HAP-1 (cell line): ENCODE results near the gene SORCS3.

Source experiments
- DNase-seq, 2 experiments: peaks; one replicate each; pipeline ENCODE4 v3.0.0-alpha.2; 2016 to 2020; ENCODE audit warnings: low spot score in 2 of 2
- H3K27me3 ChIP-seq: fragments of 250-450 bp; sonication (Bioruptor Pico); 2 replicates; pipeline ENCODE4 v1.5.1; 2020; ENCODE audit warnings: low read depth, mild to moderate bottlenecking, moderate library complexity
- H3K36me3 ChIP-seq: fragments of 250-450 bp; sonication (Bioruptor Pico); replicated peaks from 2 replicates; pipeline ENCODE4 v1.5.1; 2020; ENCODE audit warnings: mild to moderate bottlenecking
- H3K4me1 ChIP-seq: fragments of 250-450 bp; sonication (Bioruptor Pico); 2 replicates; pipeline ENCODE4 v1.5.1; 2020; ENCODE audit warnings: mild to moderate bottlenecking
- H3K4me3 ChIP-seq: fragments of 250-450 bp; sonication (Bioruptor Pico); 2 replicates; pipeline ENCODE4 v1.5.1; 2020; ENCODE audit warnings: mild to moderate bottlenecking, moderate library complexity
- H3K9me3 ChIP-seq: fragments of 250-450 bp; sonication (Bioruptor Pico); 2 replicates; pipeline ENCODE4 v1.5.1; 2020; ENCODE audit warnings: mild to moderate bottlenecking, moderate library complexity
- in situ Hi-C: fragments of 300-500 bp; cut with MboI; formaldehyde crosslinking; loops from 3 replicates; pipeline ENCODE4 v1.14.3; 2020; ENCODE audit warnings: low sequenced_read_pairs, inconsistent platforms, mixed read lengths

Gene SORCS3

DNA sequence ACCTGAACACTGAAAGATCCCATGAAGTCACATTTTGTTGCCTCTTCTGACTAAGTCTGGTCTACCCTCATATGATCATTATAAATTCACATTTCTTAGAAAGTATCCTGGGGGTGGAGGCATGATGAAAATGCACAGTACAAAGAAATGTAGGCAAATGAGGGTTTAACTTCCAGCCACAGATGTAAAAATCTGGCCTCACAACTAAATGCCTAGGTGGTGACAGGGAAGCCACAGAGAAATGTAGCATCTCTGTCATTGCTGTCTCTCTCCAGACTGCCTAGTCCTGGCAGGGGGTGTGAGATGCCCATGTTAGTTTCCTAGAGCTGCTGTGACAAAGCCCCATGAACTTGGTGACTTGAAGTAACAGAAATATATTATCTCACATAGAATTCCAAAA, 395.9 kb downstream of the SORCS3 start:
- Histone ChIP-seq H3K4me3 (no peak overlapping the region), H3K9me3 (no peaks in the 10 kb centered on the region), H3K36me3 (no peaks in the 10 kb centered on the region), H3K27me3 (no peaks in the 10 kb centered on the region), H3K4me1 (no peaks in the 10 kb centered on the region)
- DNase-seq = no peak
- in situ Hi-C loops = no loop called here

DNA sequence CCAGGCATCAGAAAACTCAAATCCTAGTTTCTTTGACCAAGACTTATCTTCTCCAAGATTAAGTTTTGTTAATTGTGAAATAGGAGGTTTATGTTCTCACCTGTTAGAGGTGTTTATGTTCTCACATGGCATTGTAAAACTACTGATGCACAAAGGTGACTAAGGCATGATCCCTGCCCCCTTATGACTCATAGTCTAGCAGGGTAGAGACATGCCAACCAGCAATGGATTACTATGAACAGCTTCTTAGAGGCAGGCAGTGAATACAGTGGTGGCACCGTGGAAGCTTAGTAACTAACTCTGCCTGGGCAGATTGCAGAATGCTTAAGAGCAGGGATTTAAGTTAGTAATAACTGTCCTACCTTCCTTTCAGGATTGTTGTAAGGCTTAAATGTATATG, 400.9 kb downstream of the SORCS3 start:
- DNase-seq = no peak
- in situ Hi-C loops = no loop called here
- Histone ChIP-seq H3K4me1 (no peaks in the 10 kb centered on the region), H3K36me3 (no peaks in the 10 kb centered on the region), H3K4me3 (no peak overlapping the region), H3K27me3 (no peaks in the 10 kb centered on the region), H3K9me3 (no peaks in the 10 kb centered on the region)

DNA sequence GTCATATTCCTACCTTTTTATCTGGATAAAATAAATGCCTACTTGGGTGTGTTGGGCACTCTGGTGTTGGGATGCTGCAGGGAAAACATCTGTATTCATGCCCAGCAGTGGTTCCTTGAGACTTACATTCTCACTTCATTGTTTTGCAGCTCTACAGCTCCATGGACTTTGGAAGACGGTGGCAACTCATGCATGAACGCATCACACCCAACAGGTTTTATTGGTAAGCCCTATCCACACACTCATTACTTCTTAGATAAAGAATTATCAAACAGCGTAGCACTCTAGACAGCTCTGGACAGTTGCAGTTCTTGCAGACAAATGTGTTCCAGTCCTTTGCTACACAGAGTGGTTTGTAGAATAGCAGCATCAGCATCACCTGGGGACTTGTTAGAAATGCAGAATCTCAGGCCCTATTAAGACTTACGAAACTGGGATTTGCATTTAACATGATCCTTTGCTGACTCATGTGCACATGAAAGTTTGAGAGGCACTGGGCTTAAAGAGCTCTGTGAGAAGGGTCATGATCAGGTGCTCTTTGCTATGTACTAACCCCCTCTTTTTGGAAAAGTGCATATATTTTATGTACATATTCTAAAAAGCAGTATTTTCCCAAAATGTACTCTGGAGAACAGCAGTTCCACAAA, 401.9 kb downstream of the SORCS3 start:
- DNase-seq = no peak
- in situ Hi-C loops = no loop called here
- Histone ChIP-seq H3K9me3 (no peaks in the 10 kb centered on the region), H3K4me1 (no peaks in the 10 kb centered on the region), H3K27me3 (no peaks in the 10 kb centered on the region), H3K36me3 (no peaks in the 10 kb centered on the region), H3K4me3 (no peak overlapping the region)

DNA sequence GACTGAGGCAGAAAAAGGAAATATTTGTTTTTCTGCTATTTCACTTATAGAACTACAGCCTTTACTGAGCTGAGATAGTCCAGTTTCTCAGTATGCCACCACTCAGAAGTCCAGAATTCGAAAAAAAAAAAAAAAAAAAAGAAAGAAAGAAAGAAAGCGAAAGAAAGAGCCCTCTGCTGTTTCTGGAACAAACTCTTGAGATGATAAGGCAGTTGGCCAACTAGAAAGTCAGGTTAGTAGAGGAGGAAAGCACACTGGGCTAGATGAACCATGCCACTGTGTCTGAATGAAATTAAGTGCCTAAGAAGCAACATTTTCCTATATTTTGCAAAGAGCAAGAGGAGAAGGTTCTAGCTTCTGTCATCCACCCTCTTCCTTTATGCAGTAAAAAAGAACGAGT, 403.8 kb downstream of the SORCS3 start:
- Histone ChIP-seq H3K9me3 (no peaks in the 10 kb centered on the region), H3K4me1 (no peaks in the 10 kb centered on the region), H3K27me3 (no peaks in the 10 kb centered on the region), H3K36me3 (no peaks in the 10 kb centered on the region), H3K4me3 (no peak overlapping the region)
- in situ Hi-C loops = no loop called here
- DNase-seq = no peak

DNA sequence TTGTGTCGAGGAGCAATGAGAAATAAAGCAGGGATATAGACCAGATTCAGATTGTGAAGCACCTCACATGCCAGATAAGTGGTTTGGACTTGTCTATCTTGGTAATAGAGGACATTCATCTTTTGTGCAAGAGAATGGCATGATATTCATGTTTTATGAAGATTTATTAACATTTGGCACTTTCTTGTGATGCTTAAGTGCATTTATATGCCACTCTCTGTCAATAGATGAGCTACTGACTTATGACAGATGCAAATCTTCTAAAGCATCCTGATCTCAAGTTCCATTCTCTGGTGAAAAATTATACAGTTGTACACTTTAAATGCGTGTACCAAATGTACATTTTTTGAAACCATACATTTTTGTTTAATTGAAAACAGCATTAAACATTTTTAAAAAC, 415.3 kb downstream of the SORCS3 start:
- in situ Hi-C loops = no loop called here
- Histone ChIP-seq H3K9me3 (no peaks in the 10 kb centered on the region), H3K27me3 (no peaks in the 10 kb centered on the region), H3K36me3 (no peaks in the 10 kb centered on the region), H3K4me1 (no peaks in the 10 kb centered on the region), H3K4me3 (no peak overlapping the region)
- no peak for DNase-seq

DNA sequence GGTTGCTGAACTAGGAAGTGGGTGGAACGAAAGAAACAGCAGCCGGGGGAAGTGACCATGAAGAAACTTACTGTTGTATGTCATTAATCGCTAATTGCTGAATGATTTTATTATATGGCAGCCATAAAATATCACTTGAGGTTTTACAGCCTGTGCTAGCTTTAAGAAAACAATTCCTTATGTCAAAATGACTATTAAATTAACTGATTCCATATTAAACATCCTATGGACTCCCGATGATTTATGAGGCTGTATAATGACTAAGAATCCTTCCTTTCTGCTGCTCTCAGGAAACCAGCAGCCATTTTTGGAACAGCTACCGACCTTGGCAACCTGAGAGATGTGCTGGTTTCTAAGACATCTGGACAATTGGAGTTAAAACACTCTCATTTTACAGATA, 421.9 kb downstream of the SORCS3 start:
- Histone ChIP-seq H3K27me3 (no peaks in the 10 kb centered on the region), H3K4me1 (no peaks in the 10 kb centered on the region), H3K36me3 (no peaks in the 10 kb centered on the region), H3K4me3 (no peak overlapping the region), H3K9me3 (no peaks in the 10 kb centered on the region)
- in situ Hi-C loops = no loop called here
- DNase-seq = no peak

DNA sequence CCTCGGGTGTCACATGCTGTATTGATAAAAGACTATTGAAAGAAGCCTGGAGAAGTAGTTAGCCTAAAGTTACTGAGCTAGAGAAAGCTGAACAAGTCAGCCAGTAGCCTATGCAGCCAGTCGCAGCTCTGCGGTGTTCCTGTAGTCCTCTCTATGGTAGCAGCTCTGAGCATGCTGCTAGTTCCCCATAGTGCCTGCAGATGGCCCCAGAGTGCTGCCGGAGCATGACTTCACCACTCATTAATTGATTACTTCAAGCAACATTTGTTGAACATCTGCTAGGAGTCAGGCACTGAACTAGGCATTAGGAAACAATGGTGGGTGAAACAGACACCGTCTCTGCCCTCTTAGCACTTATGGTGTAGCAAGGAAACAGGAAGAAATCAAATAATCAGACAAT, 422.7 kb downstream of the SORCS3 start:
- H3K36me3 ChIP-seq = no peaks in the 10 kb centered on the region
- H3K4me3 ChIP-seq = no peak overlapping the region
- no peaks in the 10 kb centered on the region for H3K4me1 ChIP-seq
- in situ Hi-C loops = no loop called here
- H3K9me3 ChIP-seq = no peaks in the 10 kb centered on the region
- no peaks in the 10 kb centered on the region for H3K27me3 ChIP-seq
- DNase-seq = peak; percentile 2 to 40

DNA sequence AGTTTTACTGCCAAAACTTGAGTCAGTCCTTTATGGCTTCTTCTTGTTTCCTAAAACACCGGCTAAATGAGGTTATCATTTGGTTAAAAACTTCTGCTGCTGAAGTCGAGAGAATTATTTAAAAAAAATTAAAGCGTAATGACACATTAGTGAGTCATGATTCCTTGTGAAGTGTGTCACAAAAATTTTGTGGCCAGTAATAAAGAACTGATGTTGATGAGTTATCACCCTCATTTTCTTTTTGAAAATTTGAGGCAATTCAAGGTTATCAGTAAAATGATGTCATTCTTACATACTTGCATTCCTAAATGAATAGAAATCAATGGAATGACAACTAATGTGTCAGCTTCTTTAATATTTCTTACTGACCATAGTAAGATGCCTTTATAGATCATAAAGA, 427.4 kb downstream of the SORCS3 start:
- no peaks in the 10 kb centered on the region for H3K4me1 ChIP-seq
- DNase-seq = no peak
- no peaks in the 10 kb centered on the region for H3K9me3 ChIP-seq
- in situ Hi-C loops = no loop called here
- no peaks in the 10 kb centered on the region for H3K36me3 ChIP-seq
- no peaks in the 10 kb centered on the region for H3K27me3 ChIP-seq
- H3K4me3 ChIP-seq = no peak overlapping the region

DNA sequence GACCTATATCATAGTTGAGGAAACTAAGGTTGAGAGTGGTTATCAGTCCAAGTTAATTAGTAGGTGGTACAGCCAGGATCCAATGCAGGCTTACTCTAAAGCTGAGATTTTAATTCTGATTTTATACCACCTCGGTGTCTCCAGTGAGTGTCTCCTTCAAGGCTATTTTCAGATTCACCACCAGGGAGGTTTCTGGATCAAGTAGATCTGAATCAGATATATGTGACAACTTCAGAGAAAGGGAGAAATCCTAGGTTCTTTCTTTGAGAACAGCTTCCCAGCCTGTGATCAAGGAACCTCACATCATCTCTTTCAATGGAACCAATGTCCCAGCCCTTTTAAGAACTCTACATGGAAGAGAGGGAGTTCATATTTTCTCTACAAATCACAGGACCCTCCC, 429.2 kb downstream of the SORCS3 start:
- no peaks in the 10 kb centered on the region for H3K4me1 ChIP-seq
- no peaks in the 10 kb centered on the region for H3K9me3 ChIP-seq

DNA sequence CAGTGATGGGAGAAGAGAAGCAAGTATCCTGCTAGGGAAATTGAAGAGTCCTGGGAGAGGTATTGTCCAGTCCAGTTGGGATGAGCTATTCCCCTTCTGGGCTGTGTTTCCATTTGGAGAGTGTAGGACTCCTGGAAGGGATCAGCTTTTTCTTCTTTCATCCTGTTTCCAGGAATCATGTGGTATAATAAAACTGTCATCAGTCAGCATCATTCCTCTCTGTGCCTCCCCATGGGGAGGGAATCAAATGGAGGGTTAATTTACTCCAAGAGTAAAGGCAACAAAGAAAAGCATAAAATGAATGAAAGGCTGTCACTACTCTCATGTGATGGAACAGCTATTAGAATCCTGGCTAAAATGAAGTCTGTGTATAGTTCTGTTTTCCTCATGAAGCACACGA, 429.9 kb downstream of the SORCS3 start:
- no peaks in the 10 kb centered on the region for H3K4me1 ChIP-seq
- no peaks in the 10 kb centered on the region for H3K27me3 ChIP-seq
- H3K4me3 ChIP-seq = no peak overlapping the region
- H3K9me3 ChIP-seq = no peaks in the 10 kb centered on the region
- no peak for DNase-seq
- no peaks in the 10 kb centered on the region for H3K36me3 ChIP-seq
- in situ Hi-C loops = no loop called here

More for the DNA sequence above, 429.2 kb downstream of the SORCS3 start:
- in situ Hi-C loops = no loop called here
- Histone ChIP-seq H3K36me3 (no peaks in the 10 kb centered on the region), H3K4me3 (no peak overlapping the region), H3K27me3 (no peaks in the 10 kb centered on the region)
- DNase-seq = no peak

DNA sequence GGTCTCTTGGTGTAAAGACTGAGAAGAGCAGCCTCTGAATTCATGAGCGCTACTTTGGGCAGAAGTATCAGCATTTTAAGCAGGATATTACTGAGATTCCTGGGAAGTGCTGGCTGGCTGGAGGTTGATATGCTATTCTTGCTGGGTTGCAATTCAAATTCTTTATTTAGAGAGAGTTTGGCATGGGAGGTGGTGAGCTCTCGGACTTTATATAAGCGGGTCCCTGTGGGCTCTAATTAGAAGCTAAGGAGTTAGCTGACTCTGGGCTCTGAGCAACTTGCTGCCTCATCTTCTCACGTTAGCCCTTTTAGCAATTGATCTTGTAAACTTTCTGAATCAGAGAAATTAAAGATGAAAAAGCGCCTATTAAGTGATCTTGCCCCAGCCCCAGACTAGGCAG, 430.9 kb downstream of the SORCS3 start:
- H3K36me3 ChIP-seq = no peaks in the 10 kb centered on the region
- H3K4me3 ChIP-seq = no peak overlapping the region
- no peaks in the 10 kb centered on the region for H3K27me3 ChIP-seq
- in situ Hi-C loops = no loop called here
- DNase-seq = no peak
- H3K9me3 ChIP-seq = no peaks in the 10 kb centered on the region
- H3K4me1 ChIP-seq = no peaks in the 10 kb centered on the region

DNA sequence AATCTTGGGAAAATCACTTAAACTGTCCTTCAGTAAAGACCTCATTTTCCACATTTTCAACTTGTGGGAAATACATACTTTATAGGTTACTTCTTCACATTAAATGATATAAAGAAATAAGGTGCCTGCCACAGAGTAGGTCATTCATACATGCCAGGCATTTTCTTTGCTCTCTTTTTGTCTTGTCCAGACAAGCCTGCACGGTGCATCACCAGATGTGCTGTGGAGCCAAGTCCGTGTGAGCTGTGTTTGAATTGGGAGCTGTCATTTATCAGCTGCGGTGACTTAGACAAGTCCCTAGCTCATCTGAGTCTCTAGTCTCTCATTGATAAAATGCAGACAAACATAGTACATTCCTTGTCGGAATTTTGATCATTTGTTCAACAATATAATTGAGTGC, 432.9 kb downstream of the SORCS3 start:
- Histone ChIP-seq H3K4me1 (no peaks in the 10 kb centered on the region), H3K27me3 (no peaks in the 10 kb centered on the region), H3K36me3 (no peaks in the 10 kb centered on the region), H3K4me3 (no peak overlapping the region), H3K9me3 (no peaks in the 10 kb centered on the region)
- in situ Hi-C loops = no loop called here
- no peak for DNase-seq

DNA sequence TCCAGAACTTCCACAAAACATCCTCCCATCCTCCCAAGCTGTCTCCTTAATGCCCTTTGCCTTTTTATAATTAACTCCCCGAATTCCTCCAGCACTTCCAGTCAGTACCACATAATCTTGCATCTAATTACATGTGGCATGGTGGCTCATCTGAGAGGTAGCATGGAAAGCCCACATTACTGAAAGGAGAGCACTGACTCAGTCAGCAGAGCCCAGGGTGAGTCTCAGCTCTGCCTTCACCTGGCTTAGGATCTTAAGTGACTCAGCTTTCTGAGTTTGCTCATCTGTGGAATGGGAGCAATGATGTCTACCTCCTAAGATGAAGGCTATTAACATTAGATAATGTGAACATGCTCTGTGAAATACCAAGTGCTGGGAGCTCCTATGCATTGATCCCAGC, 433.9 kb downstream of the SORCS3 start:
- H3K36me3 ChIP-seq = no peaks in the 10 kb centered on the region
- no peaks in the 10 kb centered on the region for H3K9me3 ChIP-seq
- H3K4me3 ChIP-seq = no peak overlapping the region
- no peak for DNase-seq
- no peaks in the 10 kb centered on the region for H3K4me1 ChIP-seq
- in situ Hi-C loops = no loop called here
- no peaks in the 10 kb centered on the region for H3K27me3 ChIP-seq

DNA sequence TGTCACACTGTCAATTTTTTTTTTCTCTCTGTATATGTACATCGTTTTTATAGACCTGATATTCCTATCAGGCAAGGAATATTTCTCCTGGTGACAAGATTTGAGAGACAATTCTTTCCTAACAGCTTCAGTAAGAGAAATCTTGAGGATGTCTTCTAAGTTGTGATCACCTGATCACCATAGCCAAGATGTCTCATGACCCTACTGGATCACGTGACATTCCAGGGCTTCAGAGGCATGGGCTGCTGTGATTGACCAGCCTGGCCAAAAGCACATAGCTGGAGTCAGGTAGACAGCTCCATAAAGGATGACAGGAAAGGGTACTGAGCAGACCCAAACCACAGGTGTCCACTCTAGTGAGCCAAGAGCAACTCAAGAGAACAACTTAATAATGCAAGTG, 444.9 kb downstream of the SORCS3 start:
- Histone ChIP-seq H3K4me3 (no peak overlapping the region), H3K27me3 (no peaks in the 10 kb centered on the region), H3K4me1 (no peaks in the 10 kb centered on the region), H3K9me3 (no peaks in the 10 kb centered on the region), H3K36me3 (no peaks in the 10 kb centered on the region)
- DNase-seq = no peak
- in situ Hi-C loops = no loop called here

DNA sequence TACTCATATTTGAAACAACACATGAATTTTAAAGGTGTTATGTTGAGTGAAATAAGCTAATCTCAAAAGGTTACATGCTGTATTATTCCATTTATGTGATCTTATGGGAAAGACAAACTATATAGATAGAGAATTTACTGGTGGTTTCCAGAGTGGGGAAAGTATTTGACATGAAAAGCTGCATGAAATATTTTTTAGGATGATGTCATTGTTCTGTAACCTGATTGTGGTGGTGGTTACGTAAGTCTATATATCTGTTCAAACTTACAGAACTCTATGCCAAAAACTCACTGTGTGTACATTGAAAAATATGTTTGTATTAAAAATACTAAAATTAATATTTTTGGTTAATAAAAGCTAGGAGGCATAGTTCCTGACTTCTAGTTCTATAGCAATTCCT, 453.0 kb downstream of the SORCS3 start:
- no peaks in the 10 kb centered on the region for H3K9me3 ChIP-seq
- in situ Hi-C loops = no loop called here
- H3K36me3 ChIP-seq = no peaks in the 10 kb centered on the region
- H3K27me3 ChIP-seq = no peaks in the 10 kb centered on the region
- no peaks in the 10 kb centered on the region for H3K4me1 ChIP-seq
- no peak for DNase-seq
- no peak overlapping the region for H3K4me3 ChIP-seq
